Effector CD4-positive, alpha-beta T cell (primary cell): ENCODE data around the gene CLMP.
"Not testable (repeated sequence)": the region's sequence is repeated elsewhere in the genome, so short reads cannot be mapped to it uniquely, and the experiment has no call there.

ENCODE experiments used
- DNase-seq: peaks from one replicate; pipeline ENCODE4 v3.0.0-alpha.2; 2020

The CLMP gene

GRCh38 chr11:123129920-123130319 is 65.1 kb downstream of the CLMP start:
- no peak for DNase-seq

- DNase-seq, result no peak
These were observed 69.9 kb downstream of the CLMP start for GRCh38 chr11:123125169-123125568.

- no peak for DNase-seq
These were observed 72.2 kb downstream of the CLMP start for GRCh38 chr11:123122852-123123251.

GRCh38 chr11:123122341-123122740 is 72.7 kb downstream of the CLMP start:
- no peak for DNase-seq

GRCh38 chr11:123116486-123116885 is 78.6 kb downstream of the CLMP start:
- DNase-seq, result no peak

GRCh38 chr11:123111465-123111864 is 83.6 kb downstream of the CLMP start:
- no peak for DNase-seq

GRCh38 chr11:123110397-123110796 is 84.7 kb downstream of the CLMP start:
- no peak for DNase-seq

GRCh38 chr11:123107945-123108495 is 87.0 kb downstream of the CLMP start:
- no peak for DNase-seq

GRCh38 chr11:123104697-123105096 is 90.4 kb downstream of the CLMP start:
- DNase-seq, result no peak

GRCh38 chr11:123103326-123103980 is 91.6 kb downstream of the CLMP start:
- peak; percentile 12 for DNase-seq

GRCh38 chr11:123100379-123101085 is 94.5 kb downstream of the CLMP start:
- DNase-seq, result no peak

- DNase-seq, result no peak
These were observed 96.1 kb downstream of the CLMP start for GRCh38 chr11:123098990-123099389.

GRCh38 chr11:123093739-123094138 is 101.3 kb downstream of the CLMP start:
- DNase-seq, result no peak

- no peak for DNase-seq
These were observed 103.5 kb downstream of the CLMP start for GRCh38 chr11:123091506-123091905.

- not testable (repeated sequence) for DNase-seq
These were observed 104.9 kb downstream of the CLMP start for GRCh38 chr11:123090168-123090567.

- not testable (repeated sequence) for DNase-seq
These were observed 106.2 kb downstream of the CLMP start for GRCh38 chr11:123088896-123089295.

GRCh38 chr11:123087657-123088056 is 107.4 kb downstream of the CLMP start:
- not testable (repeated sequence) for DNase-seq

- DNase-seq, result no peak
These were observed 108.7 kb downstream of the CLMP start for GRCh38 chr11:123086305-123086704.

GRCh38 chr11:123085497-123085896 is 109.6 kb downstream of the CLMP start:
- DNase-seq, result no peak

GRCh38 chr11:123084454-123084853 is 110.6 kb downstream of the CLMP start:
- no peak for DNase-seq

- DNase-seq, result peak; percentile 68
These were observed 111.4 kb downstream of the CLMP start for GRCh38 chr11:123083623-123084029.

GRCh38 chr11:123082977-123083376 is 112.1 kb downstream of the CLMP start:
- DNase-seq, result no peak

GRCh38 chr11:123080015-123080414 is 115.0 kb downstream of the CLMP start:
- no peak for DNase-seq

- no peak for DNase-seq
These were observed 118.6 kb downstream of the CLMP start for GRCh38 chr11:123076484-123076883.
